Neural progenitor cell (in vitro differentiated cells): ENCODE data around the gene UBAP2.

ENCODE experiments used
- CTCF ChIP-seq: fragments of 200-600 bp; sonication (generic); IDR thresholded peaks from 2 replicates; pipeline ENCODE4 v1.5.1; 2017; ENCODE audit warnings: antibody characterized with exemption, mild to moderate bottlenecking
- EZH2 ChIP-seq: fragments of 200-600 bp; sonication (generic); IDR thresholded peaks from 2 replicates; pipeline ENCODE4 v1.6.1; 2017; ENCODE audit warnings: antibody characterized with exemption, mild to moderate bottlenecking, moderate library complexity

- no peak for TF ChIP-seq EZH2
- no peak for TF ChIP-seq CTCF
Observed at GRCh38 chr9:33952066-33952465, 96.6 kb downstream of the UBAP2 start.
